Thymus (tissue), 11 donors: Measurements from ENCODE around the gene GINS1. TPM values are rescaled to one million over a fixed set of nuclear protein-coding genes. Genes with fewer than 3 reads are reported as not detected.

Experiments
- DNase-seq, 9 donors: peaks; one replicate each; pipeline ENCODE4 v3.0.0-alpha.2; 2013; ENCODE audit warnings: low spot score in 9 of 9, low read depth in 6 of 9, missing footprints in 1 of 9
- H3K27ac ChIP-seq, 2 donors: one replicate each; pipeline ENCODE4 v1.5.1; 2013; ENCODE audit warnings: control low read depth in 1 of 2, low read depth in 1 of 2, low read length in 1 of 2, mild to moderate bottlenecking in 1 of 2, moderate library complexity in 1 of 2
- H3K27me3 ChIP-seq, 2 donors: one replicate each; pipeline ENCODE4 v1.5.1; 2013; ENCODE audit warnings: low read length in 1 of 2; ENCODE audit not compliant: control insufficient read depth in 2 of 2, insufficient read depth in 1 of 2
- H3K36me3 ChIP-seq, 2 donors: one replicate each; pipeline ENCODE4 v1.5.1; 2013; ENCODE audit warnings: low read length in 1 of 2, mild to moderate bottlenecking in 1 of 2, moderate library complexity in 1 of 2; ENCODE audit not compliant: control insufficient read depth in 2 of 2, insufficient read depth in 2 of 2
- H3K4me1 ChIP-seq, 2 donors: one replicate each; pipeline ENCODE4 v1.5.1; 2013; ENCODE audit warnings: low read length in 2 of 2; ENCODE audit not compliant: control insufficient read depth in 2 of 2, insufficient read depth in 2 of 2
- H3K4me3 ChIP-seq, 2 donors: one replicate each; pipeline ENCODE4 v1.5.1; 2013; ENCODE audit warnings: low read length in 2 of 2, control low read depth in 1 of 2, mild to moderate bottlenecking in 1 of 2
- H3K9me3 ChIP-seq, 2 donors: one replicate each; pipeline ENCODE4 v1.5.1; 2013; ENCODE audit warnings: low read length in 1 of 2, mild to moderate bottlenecking in 1 of 2; ENCODE audit not compliant: control insufficient read depth in 2 of 2, insufficient read depth in 1 of 2
- WGBS: extraction: QIAGEN DNeasy Blood & Tissue Kit; methylation state at CpG from one replicate; pipeline ENCODE4 v1.1.7; 2013; 5-methylcytosine and 5-hydroxymethylcytosine counted together
- polyA plus RNA-seq: library from polyadenylated mRNA; stranded (reverse); fragments of 200-250 nt; gene quantifications from one replicate; pipeline ENCODE4 v1.2.3, GENCODE V29; 2013
- total RNA-seq: library from RNA; stranded (reverse); fragments of 120-200 nt; gene quantifications from one replicate; pipeline ENCODE4 v1.2.4, GENCODE V29; 2013
- donor health status: healthy.

Gene GINS1
- total and polyA plus RNA-seq, 2 donors, result 1.8 to 15.7 TPM

- Histone ChIP-seq H3K36me3 (peaks cover 3 to 5% of the 10 kb centered on the region in 2 donors), H3K27ac (no peak overlapping the region), H3K4me1 (no peaks in the 10 kb centered on the region), H3K9me3 (no peaks in the 10 kb centered on the region), H3K27me3 (no peaks in the 10 kb centered on the region), H3K4me3 (no peak overlapping the region)
- DNase-seq, result no peak
- 98% methylated on average over 3 of the region's 3 CpGs for WGBS
Measured at GRCh38 chr20:25424536-25424935, 17.1 kb downstream of the GINS1 start.

- DNase-seq, result no peak
- Histone ChIP-seq H3K9me3 (no peaks in the 10 kb centered on the region), H3K27ac (no peak overlapping the region), H3K36me3 (peaks cover 7 to 8% of the 10 kb centered on the region in 2 donors), H3K4me1 (no peaks in the 10 kb centered on the region), H3K4me3 (no peak overlapping the region), H3K27me3 (no peaks in the 10 kb centered on the region)
- 94% methylated on average over 4 of the region's 4 CpGs for WGBS
Measured at GRCh38 chr20:25437153-25437581, 29.7 kb downstream of the GINS1 start.

- Histone ChIP-seq H3K27me3 (no peaks in the 10 kb centered on the region), H3K27ac (no peak overlapping the region), H3K9me3 (no peaks in the 10 kb centered on the region), H3K4me3 (no peak overlapping the region), H3K4me1 (no peaks in the 10 kb centered on the region), H3K36me3 (peaks cover 7 to 8% of the 10 kb centered on the region in 2 donors)
- no peak for DNase-seq
- 44% methylated on average over 3 of the region's 3 CpGs for WGBS
Measured at GRCh38 chr20:25439328-25439727, 31.9 kb downstream of the GINS1 start.

GRCh38 chr20:25444556-25444955 is 37.1 kb downstream of the GINS1 start:
- over 99% methylated on average over 4 of the region's 4 CpGs for WGBS
- Histone ChIP-seq H3K9me3 (no peaks in the 10 kb centered on the region), H3K4me1 (no peaks in the 10 kb centered on the region), H3K27ac (no peak overlapping the region), H3K27me3 (no peaks in the 10 kb centered on the region), H3K36me3 (peaks cover 5 to 12% of the 10 kb centered on the region in 2 donors), H3K4me3 (no peak overlapping the region)
- no peak for DNase-seq

- 98% methylated on average over 6 of the region's 6 CpGs for WGBS
- Histone ChIP-seq H3K9me3 (no peaks in the 10 kb centered on the region), H3K27me3 (no peaks in the 10 kb centered on the region), H3K27ac (no peak overlapping the region), H3K4me1 (no peaks in the 10 kb centered on the region), H3K4me3 (no peak overlapping the region), H3K36me3 (peaks cover 12% of the 10 kb centered on the region in 2 donors)
- DNase-seq, result no peak
Measured at GRCh38 chr20:25447671-25448070, 40.2 kb downstream of the GINS1 start.

- H3K36me3 ChIP-seq, result peaks cover 27 to 28% of the 10 kb centered on the region in 2 donors
- 94% methylated on average over 6 of the region's 6 CpGs for WGBS
- H3K4me1 ChIP-seq, result no peaks in the 10 kb centered on the region
Measured at GRCh38 chr20:25452333-25452732, 44.9 kb downstream of the GINS1 start.

GRCh38 chr20:25453035-25453810 is 45.8 kb downstream of the GINS1 start:
- no peak for DNase-seq
- Histone ChIP-seq H3K4me3 (no peak overlapping the region), H3K9me3 (no peaks in the 10 kb centered on the region), H3K27ac (no peak overlapping the region), H3K4me1 (no peaks in the 10 kb centered on the region), H3K27me3 (no peaks in the 10 kb centered on the region), H3K36me3 (peaks cover 31 to 34% of the 10 kb centered on the region in 2 donors)
- WGBS, result 97% methylated on average over 25 of the region's 25 CpGs

More at GRCh38 chr20:25452333-25452732, 44.9 kb downstream of the GINS1 start:
- no peak overlapping the region for H3K27ac ChIP-seq
- DNase-seq, result no peak
- H3K4me3 ChIP-seq, result no peak overlapping the region
- no peaks in the 10 kb centered on the region for H3K9me3 ChIP-seq
- H3K27me3 ChIP-seq, result no peaks in the 10 kb centered on the region

- Histone ChIP-seq H3K27ac (no peak overlapping the region), H3K4me1 (no peaks in the 10 kb centered on the region), H3K36me3 (peaks cover 38 to 39% of the 10 kb centered on the region in 2 donors), H3K4me3 (no peak overlapping the region), H3K9me3 (no peaks in the 10 kb centered on the region), H3K27me3 (no peaks in the 10 kb centered on the region)
- DNase-seq, result no peak
- 97% methylated on average over 15 of the region's 15 CpGs for WGBS
Measured at GRCh38 chr20:25454153-25454900, 46.9 kb downstream of the GINS1 start.
